Smooth muscle cell of trachea (primary cell): ENCODE measurements around the gene CFAP57. TPM values are rescaled to one million over a fixed set of nuclear protein-coding genes. Genes with fewer than 3 reads are reported as not detected.

Source experiments
- total RNA-seq: library from RNA; depleted of rRNA; stranded (reverse); fragments of >200 nt; gene quantifications from 2 replicates; pipeline ENCODE4 v1.2.1, GENCODE V29; 2014

Gene CFAP57
- under 0.01 and 0.33 TPM in 2 replicates for total RNA-seq

DNA sequence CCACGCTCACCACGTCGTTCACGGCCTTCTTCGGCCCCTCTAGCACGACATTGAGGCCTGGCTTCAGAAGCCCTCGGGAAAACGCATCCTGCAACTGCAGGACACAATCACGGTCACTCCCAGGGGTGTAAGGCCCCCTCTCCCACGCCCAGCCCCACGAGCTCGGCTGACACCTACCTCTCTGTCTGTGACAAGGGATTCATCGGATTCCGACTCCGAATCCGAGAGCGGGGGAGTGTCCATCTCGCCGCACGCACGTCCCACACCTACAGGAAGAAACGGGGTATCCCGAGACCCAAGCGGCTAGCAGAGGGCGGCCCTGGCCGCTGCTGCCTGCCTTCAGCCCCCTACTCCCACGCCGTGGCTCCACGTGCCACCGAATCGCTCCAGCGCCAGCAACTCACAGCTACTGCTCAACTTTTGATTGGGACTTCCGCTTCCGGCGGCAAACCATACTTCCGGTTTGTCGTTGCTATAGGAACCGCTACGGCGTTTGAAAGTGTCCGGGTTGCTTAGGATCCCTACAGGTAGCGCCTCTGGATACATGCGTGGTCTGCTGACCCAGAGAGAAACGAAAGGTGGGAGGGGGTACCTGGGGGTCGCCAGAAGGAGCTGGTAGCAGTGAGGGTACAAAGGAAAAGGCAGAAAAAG, at the start of gene CFAP57, which contains the start of gene EBNA1BP2:
Gene CFAP57, plus strand, starts transcription at position 455 of the 651 bp plus-strand sequence. CDS start 424 bp downstream, outside the sequence.
Gene EBNA1BP2, minus strand, starts transcription at position 415 of the 651 bp plus-strand sequence. Its CDS starts 172 bp downstream, at position 243.

GRCh38 chr1:43269627-43270375, 97.7 kb downstream of the CFAP57 start, which contains the start of gene TMEM125:
Gene TMEM125 (plus strand): TSS chr1:43269983. CDS start chr1:43272723, 2,740 bp downstream.

GRCh38 chr1:43285269-43285990, 113.3 kb downstream of the CFAP57 start, which contains the start of gene C1orf210:
Gene C1orf210 (minus strand): TSS chr1:43285581. CDS start chr1:43283270, 2,311 bp downstream.

DNA sequence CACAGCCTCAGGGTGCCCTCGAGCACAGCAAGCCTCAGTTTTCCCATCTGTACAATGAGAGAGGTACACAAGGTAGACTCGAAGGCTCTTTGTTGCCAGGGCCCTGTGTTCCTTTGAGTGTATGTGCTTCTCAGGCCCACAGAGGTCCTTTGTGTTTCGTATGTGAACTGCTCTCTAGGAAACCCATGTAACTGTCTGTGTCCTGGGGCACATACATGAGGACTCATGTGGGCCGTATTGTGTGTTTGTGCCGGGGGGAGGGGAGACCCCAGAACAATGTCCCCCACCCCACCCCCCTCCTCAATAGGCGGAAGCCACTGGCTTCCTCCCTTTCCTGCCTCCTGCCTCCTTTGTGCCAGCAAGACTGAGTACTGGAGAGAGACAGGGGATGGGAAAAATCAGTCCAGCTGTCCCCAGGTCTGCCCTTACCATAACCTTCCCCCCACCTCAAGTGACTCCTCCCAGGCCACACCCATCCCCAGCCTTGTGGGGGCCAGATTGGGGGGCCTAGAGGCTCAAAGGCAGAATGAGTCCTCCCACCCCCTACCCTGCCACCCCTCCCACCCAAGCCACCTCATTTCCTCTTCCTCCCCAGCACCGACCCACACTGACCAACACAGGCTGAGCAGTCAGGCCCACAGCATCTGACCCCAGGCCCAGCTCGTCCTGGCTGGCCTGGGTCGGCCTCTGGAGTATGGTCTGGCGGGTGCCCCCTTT, 128.4 kb downstream of the CFAP57 start, which contains the start of gene TIE1:
Gene TIE1, plus strand, starts transcription at position 605 of the 717 bp plus-strand sequence. Its CDS starts 90 bp downstream, at position 695.

Other genes with a start within 250 kb of the CFAP57 start
- gene SLC2A1, start 213.5 kb upstream of the CFAP57 start, total RNA-seq, result 50.8 and 114 TPM in 2 replicates
- 51.3 and 74.9 TPM in 2 replicates for gene EBNA1BP2, start within 50 bp of the CFAP57 start, total RNA-seq
- gene TMEM125, start 97.7 kb downstream of the CFAP57 start, total RNA-seq, result not detected in 2 replicates
- not detected in 2 replicates for gene C1orf210, start 113.3 kb downstream of the CFAP57 start, total RNA-seq
- gene TIE1, start 128.7 kb downstream of the CFAP57 start, total RNA-seq, result 0.17 and 5.5 TPM in 2 replicates
- gene MPL, start 165.5 kb downstream of the CFAP57 start, total RNA-seq, result not detected in 2 replicates
- 7.9 and 86.5 TPM in 2 replicates for gene CDC20, start 186.7 kb downstream of the CFAP57 start, total RNA-seq
- gene ELOVL1, start 195.7 kb downstream of the CFAP57 start, total RNA-seq, result 38.7 and 56.4 TPM in 2 replicates
- 64.8 and 76.2 TPM in 2 replicates for gene MED8, start 217.5 kb downstream of the CFAP57 start, total RNA-seq
- 30.7 and 36.2 TPM in 2 replicates for gene SZT2, start 217.6 kb downstream of the CFAP57 start, total RNA-seq